ENCODE data around the gene GRIK3.

GRCh38 chr1:36872858-36873257 is 161.5 kb downstream of the GRIK3 start:
- no peak for TF ChIP-seq EZH2phosphoT487 (IDR thresholded peaks at IDR 0.05; ENCODE audit: borderline replicate concordance, low read depth, low read length)
- TF ChIP-seq, protein P1, sequence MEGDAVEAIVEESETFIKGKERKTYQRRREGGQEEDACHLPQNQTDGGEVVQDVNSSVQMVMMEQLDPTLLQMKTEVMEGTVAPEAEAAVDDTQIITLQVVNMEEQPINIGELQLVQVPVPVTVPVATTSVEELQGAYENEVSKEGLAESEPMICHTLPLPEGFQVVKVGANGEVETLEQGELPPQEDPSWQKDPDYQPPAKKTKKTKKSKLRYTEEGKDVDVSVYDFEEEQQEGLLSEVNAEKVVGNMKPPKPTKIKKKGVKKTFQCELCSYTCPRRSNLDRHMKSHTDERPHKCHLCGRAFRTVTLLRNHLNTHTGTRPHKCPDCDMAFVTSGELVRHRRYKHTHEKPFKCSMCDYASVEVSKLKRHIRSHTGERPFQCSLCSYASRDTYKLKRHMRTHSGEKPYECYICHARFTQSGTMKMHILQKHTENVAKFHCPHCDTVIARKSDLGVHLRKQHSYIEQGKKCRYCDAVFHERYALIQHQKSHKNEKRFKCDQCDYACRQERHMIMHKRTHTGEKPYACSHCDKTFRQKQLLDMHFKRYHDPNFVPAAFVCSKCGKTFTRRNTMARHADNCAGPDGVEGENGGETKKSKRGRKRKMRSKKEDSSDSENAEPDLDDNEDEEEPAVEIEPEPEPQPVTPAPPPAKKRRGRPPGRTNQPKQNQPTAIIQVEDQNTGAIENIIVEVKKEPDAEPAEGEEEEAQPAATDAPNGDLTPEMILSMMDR (conservative IDR thresholded peaks at IDR 0.05; ENCODE audit: low read length): no peak

Measured in OCI-LY7 (cell line).